Measurements from ENCODE around the gene TMEM62.

TMEM62 gene

DNA sequence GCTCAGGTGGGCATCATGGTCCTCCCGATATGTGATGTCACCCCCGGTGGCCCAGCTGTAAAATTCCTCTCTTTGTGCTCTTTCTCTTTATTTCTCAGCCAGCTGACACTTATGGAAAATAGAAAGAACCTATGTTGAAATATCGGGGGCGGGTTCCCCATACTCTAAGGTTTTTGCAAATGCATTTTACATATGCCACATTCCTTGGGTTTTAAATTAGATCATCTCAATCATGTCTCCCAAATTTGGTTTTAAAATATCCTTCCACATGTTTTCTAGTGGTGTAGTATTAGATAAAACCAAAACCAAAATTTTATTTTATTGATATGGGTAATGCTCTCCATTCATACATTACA, 4.4 kb upstream of the TMEM62 start:
- no peaks in the 10 kb centered on the region for H3K9me3 ChIP-seq (ENCODE audit: low read depth, low read length)
- H3K36me3 ChIP-seq (ENCODE audit: insufficient read depth, low read length): no peaks in the 10 kb centered on the region
- TF ChIP-seq FOXP2 (optimal IDR thresholded peaks at IDR 0.05; ENCODE audit: control extremely low read depth, extremely low read length, insufficient read depth): no peak
- TF ChIP-seq EZH2 (IDR thresholded peaks at IDR 0.05): no peak
- TF ChIP-seq POLR2AphosphoS5 (IDR thresholded peaks at IDR 0.05; ENCODE audit: borderline replicate concordance, low read depth, low read length): no peak
- no peak for DNase-seq (ENCODE audit: low read depth, low spot score)
- H3K9ac ChIP-seq (ENCODE audit: insufficient read length): no peak overlapping the region
- H3K27ac ChIP-seq: no peak overlapping the region
- H3K4me3 ChIP-seq: no peak overlapping the region

DNA sequence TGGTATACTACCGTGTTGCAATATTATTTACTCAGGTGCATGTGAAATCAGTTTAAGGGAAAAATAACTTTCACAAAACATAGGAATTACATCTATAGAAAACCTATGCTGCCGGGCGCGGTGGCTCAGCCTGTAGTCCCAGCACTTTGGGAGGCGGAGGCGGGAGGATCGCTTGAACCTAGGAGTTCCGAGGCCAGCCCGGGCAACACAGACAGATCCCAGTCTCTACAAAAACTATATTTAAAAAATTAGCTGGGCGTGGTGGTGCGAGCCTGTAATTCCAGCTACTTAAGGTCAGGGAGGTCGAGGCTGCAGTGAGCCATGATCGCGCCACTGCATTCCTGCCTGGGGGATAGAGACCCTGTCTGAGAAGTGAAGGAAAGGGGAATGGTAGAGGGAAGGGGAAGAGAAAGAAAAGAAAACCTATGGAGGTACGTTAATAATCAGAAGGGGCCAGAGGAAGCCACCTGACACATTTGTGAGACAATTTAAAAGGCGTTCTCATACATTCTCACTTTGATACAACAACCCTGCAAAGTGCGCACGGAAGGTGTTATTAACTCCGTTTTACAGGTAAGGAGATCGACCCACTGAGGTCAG, 456 bp upstream of the TMEM62 start:
- no peak overlapping the region for H3K4me3 ChIP-seq
- H3K9ac ChIP-seq (ENCODE audit: insufficient read length): no peak overlapping the region
- no peak overlapping the region for H3K27ac ChIP-seq
- H3K9me3 ChIP-seq (ENCODE audit: low read depth, low read length): no peaks in the 10 kb centered on the region
- H3K36me3 ChIP-seq (ENCODE audit: insufficient read depth, low read length): no peaks in the 10 kb centered on the region
- TF ChIP-seq POLR2AphosphoS5 (IDR thresholded peaks at IDR 0.05; ENCODE audit: borderline replicate concordance, low read depth, low read length) (no peak), FOXP2 (optimal IDR thresholded peaks at IDR 0.05; ENCODE audit: control extremely low read depth, extremely low read length, insufficient read depth) (no peak), EZH2 (IDR thresholded peaks at IDR 0.05) (no peak)
- DNase-seq (ENCODE audit: low read depth, low spot score): no peak

DNA sequence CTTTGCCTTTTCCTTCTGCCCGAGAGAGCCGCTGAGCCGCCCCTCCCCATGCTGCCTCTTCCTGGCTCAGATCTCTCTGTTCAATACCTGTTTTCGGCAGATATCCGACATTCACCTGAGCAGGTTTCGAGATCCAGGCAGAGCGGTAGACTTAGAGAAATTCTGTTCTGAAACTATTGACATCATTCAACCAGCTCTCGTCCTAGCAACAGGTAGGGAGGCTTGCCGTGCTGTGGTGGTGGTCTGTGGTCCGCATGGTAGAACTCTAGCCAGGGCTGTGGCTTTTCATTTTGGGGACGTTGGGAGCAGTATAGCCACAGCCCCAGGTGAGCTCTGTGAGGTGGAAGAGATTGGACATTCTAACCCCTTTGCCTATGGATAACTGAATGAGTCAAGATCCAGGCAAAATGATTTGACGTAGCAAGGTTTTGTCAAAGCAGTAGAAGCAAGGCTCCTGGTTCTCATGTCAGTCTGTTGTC, 810 bp downstream of the TMEM62 start:
- H3K4me3 ChIP-seq: no peak overlapping the region
- H3K36me3 ChIP-seq (ENCODE audit: insufficient read depth, low read length): no peaks in the 10 kb centered on the region
- TF ChIP-seq POLR2AphosphoS5 (IDR thresholded peaks at IDR 0.05; ENCODE audit: borderline replicate concordance, low read depth, low read length): no peak
- no peak for TF ChIP-seq FOXP2 (optimal IDR thresholded peaks at IDR 0.05; ENCODE audit: control extremely low read depth, extremely low read length, insufficient read depth)
- no peak for TF ChIP-seq EZH2 (IDR thresholded peaks at IDR 0.05)
- H3K9ac ChIP-seq (ENCODE audit: insufficient read length): no peak overlapping the region
- DNase-seq (ENCODE audit: low read depth, low spot score): no peak
- no peaks in the 10 kb centered on the region for H3K9me3 ChIP-seq (ENCODE audit: low read depth, low read length)
- H3K27ac ChIP-seq: no peak overlapping the region

DNA sequence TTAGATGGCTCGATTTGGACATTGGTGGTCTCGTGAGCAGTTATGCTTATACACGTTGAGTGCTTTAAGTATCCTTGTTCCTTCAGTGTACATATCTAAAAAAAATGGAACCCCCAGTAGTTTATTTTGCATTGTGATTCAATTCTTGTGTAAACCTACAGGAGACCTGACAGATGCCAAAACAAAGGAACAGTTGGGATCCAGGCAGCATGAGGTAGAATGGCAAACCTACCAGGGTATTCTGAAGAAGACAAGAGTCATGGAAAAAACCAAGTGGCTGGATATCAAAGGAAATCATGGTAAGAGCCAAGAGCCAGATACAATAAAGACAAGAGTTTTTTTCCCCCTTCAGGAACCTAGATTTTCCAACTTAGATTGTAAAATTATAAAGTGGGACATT, 2.0 kb downstream of the TMEM62 start:
- no peak overlapping the region for H3K9ac ChIP-seq (ENCODE audit: insufficient read length)
- H3K4me3 ChIP-seq: no peak overlapping the region
- no peaks in the 10 kb centered on the region for H3K36me3 ChIP-seq (ENCODE audit: insufficient read depth, low read length)
- no peak overlapping the region for H3K27ac ChIP-seq
- DNase-seq (ENCODE audit: low read depth, low spot score): no peak
- H3K9me3 ChIP-seq (ENCODE audit: low read depth, low read length): no peaks in the 10 kb centered on the region
- TF ChIP-seq EZH2 (IDR thresholded peaks at IDR 0.05) (no peak), FOXP2 (optimal IDR thresholded peaks at IDR 0.05; ENCODE audit: control extremely low read depth, extremely low read length, insufficient read depth) (no peak), POLR2AphosphoS5 (IDR thresholded peaks at IDR 0.05; ENCODE audit: borderline replicate concordance, low read depth, low read length) (no peak)

DNA sequence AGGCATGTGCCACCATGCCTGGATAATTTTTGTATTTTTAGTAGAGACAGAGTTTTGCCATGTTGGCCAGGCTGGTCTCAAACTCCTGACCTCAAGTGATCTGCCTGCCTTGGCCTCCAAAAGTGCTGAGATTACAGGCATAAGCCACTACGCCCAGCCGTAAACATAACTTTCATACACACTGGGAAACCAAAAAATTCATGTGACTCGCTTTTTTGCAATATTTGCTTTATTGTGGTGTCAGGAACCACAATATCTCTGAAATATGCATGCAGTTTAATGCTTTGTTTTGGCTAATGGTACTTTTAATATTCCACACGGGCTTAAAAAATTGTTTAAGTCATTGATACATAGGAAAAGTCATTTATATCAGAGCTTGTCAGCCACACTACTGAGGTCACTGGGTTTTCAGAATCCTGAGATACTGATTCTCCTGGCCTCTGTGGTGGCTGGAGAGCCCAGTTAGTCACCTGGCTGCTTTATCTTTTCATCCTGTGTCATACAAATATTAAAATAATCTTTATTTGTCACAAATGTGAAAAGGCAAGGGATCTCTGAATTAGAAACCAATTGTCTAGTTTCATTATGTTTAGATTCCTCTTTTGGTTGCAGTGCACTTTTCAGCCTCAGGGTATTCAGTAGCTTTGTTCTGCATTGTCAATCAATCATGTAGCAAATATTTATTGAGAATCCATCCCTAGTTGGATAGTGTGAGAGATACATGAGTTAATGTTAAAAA, 10.0 kb downstream of the TMEM62 start:
- no peak for DNase-seq (ENCODE audit: low read depth, low spot score)
- no peak overlapping the region for H3K27ac ChIP-seq

DNA sequence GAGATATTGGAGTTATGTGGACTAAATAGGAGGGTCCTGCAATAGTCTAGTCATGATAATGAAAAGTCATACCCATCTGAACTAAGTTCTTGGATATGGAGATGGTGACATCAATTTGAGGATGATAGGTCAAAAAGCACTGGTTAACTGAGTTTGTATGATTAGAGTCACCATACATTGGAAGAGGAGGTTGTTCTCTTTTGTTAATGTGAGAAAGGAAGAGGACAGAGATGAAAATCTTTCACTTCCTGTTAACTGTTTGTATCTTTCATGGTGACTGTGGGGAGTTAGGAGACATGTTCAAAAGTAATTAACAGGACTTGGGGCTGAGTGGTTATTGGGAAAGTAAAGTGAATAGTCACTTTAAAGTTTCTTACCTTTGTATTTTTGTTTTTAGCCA, 11.1 kb downstream of the TMEM62 start:
- Histone ChIP-seq H3K9ac (ENCODE audit: insufficient read length) (no peak overlapping the region), H3K9me3 (ENCODE audit: low read depth, low read length) (no peaks in the 10 kb centered on the region), H3K27ac (no peak overlapping the region), H3K4me3 (no peak overlapping the region), H3K36me3 (ENCODE audit: insufficient read depth, low read length) (no peaks in the 10 kb centered on the region)
- no peak for TF ChIP-seq EZH2 (IDR thresholded peaks at IDR 0.05)
- TF ChIP-seq FOXP2 (optimal IDR thresholded peaks at IDR 0.05; ENCODE audit: control extremely low read depth, extremely low read length, insufficient read depth): no peak
- no peak for TF ChIP-seq POLR2AphosphoS5 (IDR thresholded peaks at IDR 0.05; ENCODE audit: borderline replicate concordance, low read depth, low read length)
- DNase-seq (ENCODE audit: low read depth, low spot score): no peak

More for the DNA sequence above, 10.0 kb downstream of the TMEM62 start:
- no peaks in the 10 kb centered on the region for H3K9me3 ChIP-seq (ENCODE audit: low read depth, low read length)
- no peaks in the 10 kb centered on the region for H3K36me3 ChIP-seq (ENCODE audit: insufficient read depth, low read length)
- no peak overlapping the region for H3K4me3 ChIP-seq
- H3K9ac ChIP-seq (ENCODE audit: insufficient read length): no peak overlapping the region
- TF ChIP-seq POLR2AphosphoS5 (IDR thresholded peaks at IDR 0.05; ENCODE audit: borderline replicate concordance, low read depth, low read length): no peak
- TF ChIP-seq EZH2 (IDR thresholded peaks at IDR 0.05): no peak

DNA sequence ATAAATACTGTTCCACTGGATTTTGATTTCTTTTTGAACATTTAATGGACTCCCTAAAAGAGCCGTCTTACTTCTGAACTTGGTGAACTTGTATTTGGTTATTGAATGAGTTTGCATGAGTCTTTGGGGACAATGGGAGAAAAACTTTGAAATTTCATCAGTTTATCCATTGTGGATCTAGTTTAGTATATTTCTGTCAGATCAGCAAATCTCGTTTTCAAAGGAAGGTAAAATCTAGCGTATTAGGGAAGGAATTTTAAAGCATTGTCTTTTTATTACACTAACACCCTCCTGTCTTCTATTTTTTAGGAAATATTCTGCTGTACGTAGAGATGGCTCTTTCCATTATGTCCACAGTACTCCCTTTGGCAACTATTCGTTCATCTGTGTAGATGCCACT, 12.8 kb downstream of the TMEM62 start:
- no peak overlapping the region for H3K9ac ChIP-seq (ENCODE audit: insufficient read length)
- TF ChIP-seq EZH2 (IDR thresholded peaks at IDR 0.05): no peak
- no peak for TF ChIP-seq POLR2AphosphoS5 (IDR thresholded peaks at IDR 0.05; ENCODE audit: borderline replicate concordance, low read depth, low read length)
- TF ChIP-seq FOXP2 (optimal IDR thresholded peaks at IDR 0.05; ENCODE audit: control extremely low read depth, extremely low read length, insufficient read depth): no peak
- H3K4me3 ChIP-seq: no peak overlapping the region
- H3K9me3 ChIP-seq (ENCODE audit: low read depth, low read length): no peaks in the 10 kb centered on the region
- no peak for DNase-seq (ENCODE audit: low read depth, low spot score)
- H3K36me3 ChIP-seq (ENCODE audit: insufficient read depth, low read length): no peaks in the 10 kb centered on the region
- H3K27ac ChIP-seq: no peak overlapping the region

DNA sequence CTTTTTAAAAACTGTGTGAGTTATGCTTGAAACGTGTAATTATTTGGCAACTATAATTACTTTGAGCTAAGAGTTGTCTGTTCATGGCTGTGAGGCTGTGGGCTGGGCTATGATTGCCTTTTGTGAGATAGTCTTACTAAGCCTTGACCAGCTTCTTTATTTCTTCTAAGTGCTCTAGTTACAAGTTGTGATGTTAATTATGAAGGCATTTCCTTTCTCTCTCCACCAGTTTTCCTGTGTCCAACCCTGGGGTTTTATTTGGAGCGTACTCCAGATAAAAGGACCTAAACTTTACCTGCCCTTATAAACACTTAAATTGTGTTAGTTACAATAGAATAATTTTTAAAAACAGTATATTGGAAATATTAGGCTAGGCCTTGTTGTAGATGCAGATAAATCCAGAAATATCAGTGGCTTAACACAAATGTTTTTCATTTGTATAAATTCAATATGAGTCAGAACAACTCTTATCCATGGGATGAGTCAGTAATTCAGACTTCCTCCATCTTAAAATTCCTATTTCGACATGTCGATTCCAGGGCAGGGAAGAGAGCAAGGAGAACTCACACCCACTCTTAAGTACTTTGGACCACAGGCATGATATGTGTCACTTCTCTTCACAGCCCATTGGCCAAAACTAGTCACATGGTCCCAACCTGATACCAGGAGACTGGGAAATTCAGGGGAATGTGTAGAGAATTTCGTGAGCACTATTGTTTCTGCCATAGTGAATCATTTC, 17.0 kb downstream of the TMEM62 start:
- Histone ChIP-seq H3K27ac (no peak overlapping the region), H3K4me3 (no peak overlapping the region), H3K9ac (ENCODE audit: insufficient read length) (no peak overlapping the region), H3K9me3 (ENCODE audit: low read depth, low read length) (no peaks in the 10 kb centered on the region), H3K36me3 (ENCODE audit: insufficient read depth, low read length) (no peaks in the 10 kb centered on the region)
- no peak for TF ChIP-seq EZH2 (IDR thresholded peaks at IDR 0.05)
- no peak for TF ChIP-seq FOXP2 (optimal IDR thresholded peaks at IDR 0.05; ENCODE audit: control extremely low read depth, extremely low read length, insufficient read depth)
- TF ChIP-seq POLR2AphosphoS5 (IDR thresholded peaks at IDR 0.05; ENCODE audit: borderline replicate concordance, low read depth, low read length): no peak
- DNase-seq (ENCODE audit: low read depth, low spot score): no peak
